ENCODE results near the gene CXCR2.

DNA sequence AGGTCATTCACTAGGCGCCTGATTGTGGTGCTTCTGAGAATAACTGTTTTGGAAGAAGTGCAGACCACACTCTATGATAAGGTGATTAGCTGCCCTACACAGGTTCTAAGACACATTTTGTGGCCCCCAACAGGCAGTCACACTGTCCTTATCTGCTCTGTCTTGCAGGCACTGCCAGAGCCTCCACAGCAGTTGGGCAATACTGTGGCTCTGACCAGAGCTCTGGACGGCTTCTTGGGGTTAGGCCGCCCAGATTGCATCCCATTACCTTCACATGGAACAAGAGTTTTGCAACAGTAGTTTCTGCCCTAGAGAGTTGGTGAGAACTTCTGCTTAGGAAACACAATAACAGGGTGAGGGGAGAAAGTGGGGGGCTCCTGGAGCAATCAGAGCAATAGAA is 34.1 kb upstream of the CXCR2 start:
- TF ChIP-seq, protein P1, sequence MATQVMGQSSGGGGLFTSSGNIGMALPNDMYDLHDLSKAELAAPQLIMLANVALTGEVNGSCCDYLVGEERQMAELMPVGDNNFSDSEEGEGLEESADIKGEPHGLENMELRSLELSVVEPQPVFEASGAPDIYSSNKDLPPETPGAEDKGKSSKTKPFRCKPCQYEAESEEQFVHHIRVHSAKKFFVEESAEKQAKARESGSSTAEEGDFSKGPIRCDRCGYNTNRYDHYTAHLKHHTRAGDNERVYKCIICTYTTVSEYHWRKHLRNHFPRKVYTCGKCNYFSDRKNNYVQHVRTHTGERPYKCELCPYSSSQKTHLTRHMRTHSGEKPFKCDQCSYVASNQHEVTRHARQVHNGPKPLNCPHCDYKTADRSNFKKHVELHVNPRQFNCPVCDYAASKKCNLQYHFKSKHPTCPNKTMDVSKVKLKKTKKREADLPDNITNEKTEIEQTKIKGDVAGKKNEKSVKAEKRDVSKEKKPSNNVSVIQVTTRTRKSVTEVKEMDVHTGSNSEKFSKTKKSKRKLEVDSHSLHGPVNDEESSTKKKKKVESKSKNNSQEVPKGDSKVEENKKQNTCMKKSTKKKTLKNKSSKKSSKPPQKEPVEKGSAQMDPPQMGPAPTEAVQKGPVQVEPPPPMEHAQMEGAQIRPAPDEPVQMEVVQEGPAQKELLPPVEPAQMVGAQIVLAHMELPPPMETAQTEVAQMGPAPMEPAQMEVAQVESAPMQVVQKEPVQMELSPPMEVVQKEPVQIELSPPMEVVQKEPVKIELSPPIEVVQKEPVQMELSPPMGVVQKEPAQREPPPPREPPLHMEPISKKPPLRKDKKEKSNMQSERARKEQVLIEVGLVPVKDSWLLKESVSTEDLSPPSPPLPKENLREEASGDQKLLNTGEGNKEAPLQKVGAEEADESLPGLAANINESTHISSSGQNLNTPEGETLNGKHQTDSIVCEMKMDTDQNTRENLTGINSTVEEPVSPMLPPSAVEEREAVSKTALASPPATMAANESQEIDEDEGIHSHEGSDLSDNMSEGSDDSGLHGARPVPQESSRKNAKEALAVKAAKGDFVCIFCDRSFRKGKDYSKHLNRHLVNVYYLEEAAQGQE (IDR thresholded peaks at IDR 0.05; ENCODE audit: insufficient read depth in 1 of 2, low read depth in 2 of 2, low read length in 2 of 2), result no peak
- TF ChIP-seq TAF1 (IDR thresholded peaks at IDR 0.05; ENCODE audit: borderline replicate concordance, insufficient read depth, low read length) (no peak), FOXP2 (optimal IDR thresholded peaks at IDR 0.05; ENCODE audit: borderline replicate concordance, extremely low read depth, extremely low read length, insufficient read depth) (no peak)

Measured in PFSK-1 (cell line).